Measurements from ENCODE around the gene DNMBP.

- TF ChIP-seq CEBPB (IDR thresholded peaks at IDR 0.05; ENCODE audit: low read depth) (no peak), CTCF (IDR thresholded peaks at IDR 0.05 in 2 of 3, conservative IDR thresholded peaks at IDR 0.05 in 1 of 3; ENCODE audit: borderline replicate concordance in 1 of 3, insufficient read depth in 1 of 3, low read depth in 2 of 3, low read length in 2 of 3) (peak; percentile 75 to 81 (median 79)), EZH2phosphoT487 (IDR thresholded peaks at IDR 0.05; ENCODE audit: borderline replicate concordance) (no peak), ZFX (IDR thresholded peaks at IDR 0.05) (no peak), EZH2 (IDR thresholded peaks at IDR 0.05) (no peak), POLR2A (IDR thresholded peaks at IDR 0.05; ENCODE audit: borderline replicate concordance, extremely low read depth, insufficient read depth, insufficient read length) (no peak), POLR2AphosphoS5 (IDR thresholded peaks at IDR 0.05; ENCODE audit: low read depth, low read length) (no peak), ZNF274 (IDR thresholded peaks at IDR 0.05; ENCODE audit: low read depth, low read length) (no peak), ZBTB33 (IDR thresholded peaks at IDR 0.05; ENCODE audit: extremely low read depth, insufficient replicate concordance, low read length) (no peak)
Measured at GRCh38 chr10:99859585-99859984, 150.2 kb downstream of the DNMBP start.
